Lower lobe of right lung (tissue), 2 donors: ENCODE data around the gene MTG1. TPM values are rescaled to one million over a fixed set of nuclear protein-coding genes. Genes with fewer than 3 reads are reported as not detected.

Experiments
- ATAC-seq, 2 donors: fragments of 200-7000 bp; cut with Tn5 transposase; one replicate each; pipeline ENCODE4 v1.9.1; 2020 to 2022; ENCODE audit warnings: mild to moderate bottlenecking in 2 of 2, moderate library complexity in 2 of 2
- DNase-seq: peaks from one replicate; pipeline ENCODE4 v3.0.0-alpha.2; 2020
- H3K27ac ChIP-seq: fragments of 200-600 bp; one replicate; pipeline ENCODE4 v1.8.0; 2022
- H3K27me3 ChIP-seq: fragments of 200-600 bp; one replicate; pipeline ENCODE4 v1.8.0; 2022; ENCODE audit warnings: low read depth
- H3K36me3 ChIP-seq: fragments of 200-600 bp; one replicate; pipeline ENCODE4 v1.8.0; 2022; ENCODE audit warnings: mild to moderate bottlenecking
- H3K4me1 ChIP-seq: fragments of 200-600 bp; one replicate; pipeline ENCODE4 v1.8.0; 2022
- H3K4me3 ChIP-seq: fragments of 200-600 bp; one replicate; pipeline ENCODE4 v1.8.0; 2022; ENCODE audit warnings: mild to moderate bottlenecking
- H3K9me3 ChIP-seq: fragments of 200-600 bp; one replicate; pipeline ENCODE4 v1.8.0; 2022
- intact Hi-C: fragments of 100-400 bp; cut with DNase I; formaldehyde crosslinking; loops from one replicate; pipeline ENCODE4 v1.11.0; 2022
- long read RNA-seq: library from polyadenylated mRNA; unstranded; transcript quantifications from one replicate; pipeline ENCODE4 v2.0.0, GENCODE V29; 2021
- total RNA-seq: library from RNA; stranded (reverse); fragmentation: NEBNext Ultra II Directional; extraction: Animal tissue kit (Norgen Biotek cat#: 25700); gene quantifications from one replicate; pipeline ENCODE4 v1.2.1, GENCODE V29; 2021
- TF ChIP-seq, protein P1 (sequence below): fragments of 200-600 bp; IDR thresholded peaks from one replicate; pipeline ENCODE4 v1.8.0; 2022; ENCODE audit warnings: antibody characterized with exemption, mild to moderate bottlenecking
- donor health status: DM: no; HTN: yes; CAD: no; lungs with severe emphysema.

The MTG1 gene, protein sequence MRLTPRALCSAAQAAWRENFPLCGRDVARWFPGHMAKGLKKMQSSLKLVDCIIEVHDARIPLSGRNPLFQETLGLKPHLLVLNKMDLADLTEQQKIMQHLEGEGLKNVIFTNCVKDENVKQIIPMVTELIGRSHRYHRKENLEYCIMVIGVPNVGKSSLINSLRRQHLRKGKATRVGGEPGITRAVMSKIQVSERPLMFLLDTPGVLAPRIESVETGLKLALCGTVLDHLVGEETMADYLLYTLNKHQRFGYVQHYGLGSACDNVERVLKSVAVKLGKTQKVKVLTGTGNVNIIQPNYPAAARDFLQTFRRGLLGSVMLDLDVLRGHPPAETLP
- 41.7 TPM for total RNA-seq
- long read RNA-seq, transcript MTG1-201 (11 exons, 1,560 nt), result major isoform, 22 of 60 reads
- long read RNA-seq, transcript MTG1-208 (6 exons, 693 nt), result minor isoform, 7 of 60 reads
- long read RNA-seq, partial matches to known transcripts, result 13 of 60 reads
- long read RNA-seq, other reads (novel, unspliced or antisense), result 16 of 60 reads

- intact Hi-C loops, result no loop called here
- H3K36me3 ChIP-seq, result peaks cover 30% of the 10 kb centered on the region
- peaks cover 18% of the 10 kb centered on the region for H3K4me1 ChIP-seq
- no peaks in the 10 kb centered on the region for H3K9me3 ChIP-seq
- DNase-seq (peak; percentile 96), ATAC-seq (peak; percentile 97 to 98)
- H3K27ac ChIP-seq, result peak within 1 kb of the TSS; percentile 84
- peak within 1 kb of the TSS; percentile 90 for H3K4me3 ChIP-seq
- TF ChIP-seq, protein P1, sequence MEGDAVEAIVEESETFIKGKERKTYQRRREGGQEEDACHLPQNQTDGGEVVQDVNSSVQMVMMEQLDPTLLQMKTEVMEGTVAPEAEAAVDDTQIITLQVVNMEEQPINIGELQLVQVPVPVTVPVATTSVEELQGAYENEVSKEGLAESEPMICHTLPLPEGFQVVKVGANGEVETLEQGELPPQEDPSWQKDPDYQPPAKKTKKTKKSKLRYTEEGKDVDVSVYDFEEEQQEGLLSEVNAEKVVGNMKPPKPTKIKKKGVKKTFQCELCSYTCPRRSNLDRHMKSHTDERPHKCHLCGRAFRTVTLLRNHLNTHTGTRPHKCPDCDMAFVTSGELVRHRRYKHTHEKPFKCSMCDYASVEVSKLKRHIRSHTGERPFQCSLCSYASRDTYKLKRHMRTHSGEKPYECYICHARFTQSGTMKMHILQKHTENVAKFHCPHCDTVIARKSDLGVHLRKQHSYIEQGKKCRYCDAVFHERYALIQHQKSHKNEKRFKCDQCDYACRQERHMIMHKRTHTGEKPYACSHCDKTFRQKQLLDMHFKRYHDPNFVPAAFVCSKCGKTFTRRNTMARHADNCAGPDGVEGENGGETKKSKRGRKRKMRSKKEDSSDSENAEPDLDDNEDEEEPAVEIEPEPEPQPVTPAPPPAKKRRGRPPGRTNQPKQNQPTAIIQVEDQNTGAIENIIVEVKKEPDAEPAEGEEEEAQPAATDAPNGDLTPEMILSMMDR, result peak; percentile 24
- no peaks in the 10 kb centered on the region for H3K27me3 ChIP-seq
These were observed at the start of gene MTG1 for GRCh38 chr10:133394064-133394663. MTG1 (plus strand) TSS chr10:133394157; CDS start chr10:133394221, 64 bp downstream.

GRCh38 chr10:133344236-133344635, 49.7 kb upstream of the MTG1 start:
- DNase-seq (no peak), ATAC-seq (no peak)
- Histone ChIP-seq H3K9me3 (no peaks in the 10 kb centered on the region), H3K27ac (no peak overlapping the region), H3K27me3 (peaks cover 49% of the 10 kb centered on the region), H3K4me3 (no peak overlapping the region), H3K36me3 (no peaks in the 10 kb centered on the region), H3K4me1 (no peaks in the 10 kb centered on the region)
- TF ChIP-seq, protein P1, result no peak
- intact Hi-C loops, result no loop called here

GRCh38 chr10:133346413-133346812, 47.5 kb upstream of the MTG1 start:
- Histone ChIP-seq H3K9me3 (no peaks in the 10 kb centered on the region), H3K27ac (no peak overlapping the region), H3K36me3 (no peaks in the 10 kb centered on the region), H3K4me3 (no peak overlapping the region), H3K27me3 (peaks cover 51% of the 10 kb centered on the region), H3K4me1 (no peaks in the 10 kb centered on the region)
- ATAC-seq, result no peak
- TF ChIP-seq, protein P1, result no peak
- intact Hi-C loops, result no loop called here
- DNase-seq, result no peak

DNA sequence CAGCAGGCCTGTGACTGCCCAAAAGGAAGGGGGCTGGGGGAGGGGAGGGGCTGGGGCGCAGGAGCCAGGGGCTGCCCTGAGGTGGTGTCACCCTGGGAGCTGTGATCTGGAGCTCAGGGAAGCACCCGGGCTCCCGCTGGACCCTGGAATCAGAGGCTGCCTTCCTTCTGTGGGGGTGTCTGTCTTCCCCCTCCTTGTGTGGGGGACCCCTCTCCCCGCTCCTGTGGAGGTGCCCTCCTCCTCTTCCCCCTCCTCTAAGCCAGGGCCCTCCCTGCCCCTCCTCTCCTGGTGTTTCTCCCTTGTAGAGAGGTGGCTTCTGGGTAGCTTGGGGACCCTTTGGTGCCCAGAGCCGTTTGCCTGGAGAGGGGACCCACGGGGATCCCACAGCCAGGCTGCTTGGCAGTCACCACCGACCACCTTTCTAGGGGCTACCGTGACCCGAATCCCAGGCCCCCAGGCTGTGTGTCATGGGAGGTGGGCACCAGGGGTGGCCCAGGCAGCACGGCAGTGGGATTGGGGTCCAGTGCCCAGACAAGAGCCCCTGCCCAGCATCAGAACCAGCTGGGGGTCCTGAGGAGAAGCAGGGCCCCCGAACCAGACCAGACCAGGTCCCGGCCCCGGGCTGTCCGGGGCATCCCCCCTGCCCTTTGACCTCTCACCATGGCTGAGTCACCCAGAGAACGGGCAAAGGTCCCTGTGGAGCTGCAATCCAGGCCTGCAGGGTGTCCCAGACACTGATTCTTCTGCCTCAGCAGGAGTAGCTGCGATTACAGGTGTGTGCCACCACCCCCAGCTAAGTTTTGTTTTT, 46.0 kb upstream of the MTG1 start:
- H3K27me3 ChIP-seq, result peaks cover 51% of the 10 kb centered on the region
- H3K27ac ChIP-seq, result no peak overlapping the region
- H3K36me3 ChIP-seq, result no peaks in the 10 kb centered on the region
- intact Hi-C loops, result no loop called here
- DNase-seq (peak; percentile 34), ATAC-seq (no peak)
- no peak overlapping the region for H3K4me3 ChIP-seq
- no peaks in the 10 kb centered on the region for H3K9me3 ChIP-seq
- H3K4me1 ChIP-seq, result no peaks in the 10 kb centered on the region
- TF ChIP-seq, protein P1, result no peak

- DNase-seq (no peak), ATAC-seq (no peak)
- intact Hi-C loops, result no loop called here
- no peak overlapping the region for H3K4me3 ChIP-seq
- H3K9me3 ChIP-seq, result no peaks in the 10 kb centered on the region
- H3K36me3 ChIP-seq, result no peaks in the 10 kb centered on the region
- TF ChIP-seq, protein P1, result no peak
- peaks cover 44% of the 10 kb centered on the region for H3K27me3 ChIP-seq
- H3K27ac ChIP-seq, result no peak overlapping the region
- no peaks in the 10 kb centered on the region for H3K4me1 ChIP-seq
These were observed 44.8 kb upstream of the MTG1 start for GRCh38 chr10:133349160-133349568.
